HCEC 1CT (cell line): ENCODE measurements around the gene CRP.
"Not testable (repeated sequence)": the region's sequence is repeated elsewhere in the genome, so short reads cannot be mapped to it uniquely, and the experiment has no call there.

Source experiments
- DNase-seq: peaks from one replicate; pipeline ENCODE4 v3.0.0-alpha.2; 2017

CRP gene

GRCh38 chr1:159699246-159699645 is 15.1 kb downstream of the CRP start:
- no peak for DNase-seq

GRCh38 chr1:159687511-159687910 is 26.9 kb downstream of the CRP start:
- DNase-seq, result no peak

GRCh38 chr1:159686599-159687299 is 27.6 kb downstream of the CRP start:
- DNase-seq, result no peak

DNA sequence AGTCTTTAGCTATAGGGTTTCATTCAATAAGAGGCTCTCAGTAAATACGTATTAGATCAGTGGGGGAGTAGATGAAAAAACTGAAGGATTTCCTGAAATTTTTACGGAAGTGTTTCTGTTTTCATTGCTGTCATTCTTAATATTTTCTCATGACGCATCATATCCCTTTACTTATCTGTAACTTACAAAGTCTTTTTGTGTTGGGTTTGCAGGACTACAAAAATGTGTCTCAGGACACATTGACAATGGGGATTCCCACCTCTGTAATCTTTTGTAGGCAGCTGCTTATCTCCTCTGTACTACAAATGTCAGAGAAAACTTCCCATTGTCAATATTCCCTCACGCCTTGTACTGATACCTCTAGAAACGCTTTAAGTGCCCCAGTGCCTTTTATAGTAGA is 35.5 kb downstream of the CRP start:
- DNase-seq, result no peak

GRCh38 chr1:159675046-159675445 is 39.3 kb downstream of the CRP start:
- DNase-seq, result no peak

DNA sequence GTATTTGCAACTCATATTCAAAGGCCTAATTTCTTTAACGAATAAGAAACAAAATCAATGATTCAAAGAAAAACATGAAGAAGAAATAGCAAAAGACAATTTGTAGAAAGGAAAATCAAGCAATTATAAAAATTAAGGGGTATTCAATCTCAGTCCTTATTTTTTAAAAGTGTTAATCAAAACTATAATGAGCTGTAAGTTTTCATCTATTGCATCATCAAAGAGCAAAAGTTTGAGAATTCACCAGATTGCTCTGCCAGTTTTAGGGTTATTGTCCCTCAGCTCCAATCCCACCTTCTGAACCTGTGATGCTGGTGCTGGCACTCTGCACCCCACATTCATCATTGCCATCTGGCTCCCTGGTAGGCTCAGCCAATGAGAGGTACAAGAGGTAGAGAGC is 42.0 kb downstream of the CRP start:
- not testable (repeated sequence) for DNase-seq

- DNase-seq, result no peak
Observed at GRCh38 chr1:159669338-159669737, 45.1 kb downstream of the CRP start.

DNA sequence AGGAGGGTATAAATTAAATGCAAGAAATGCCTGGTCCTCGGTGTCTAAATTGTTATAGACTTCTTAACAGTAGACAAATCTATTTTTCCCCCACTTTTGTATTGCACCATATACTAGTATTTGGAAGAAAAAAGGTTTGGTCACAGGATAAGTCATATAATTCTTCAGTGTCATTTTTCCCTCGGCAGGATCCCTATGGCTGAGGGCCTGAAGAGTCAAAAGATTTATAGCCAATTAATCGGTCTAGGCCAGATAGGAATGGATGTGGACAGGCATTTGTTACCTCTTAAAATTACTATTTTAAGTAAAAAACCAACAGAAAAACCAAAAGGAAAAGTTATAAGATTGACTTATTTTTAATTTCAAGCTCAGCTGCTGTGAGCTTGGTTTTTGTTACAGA is 45.6 kb downstream of the CRP start:
- DNase-seq, result no peak

GRCh38 chr1:159664247-159664646 is 50.1 kb downstream of the CRP start:
- DNase-seq, result no peak

DNA sequence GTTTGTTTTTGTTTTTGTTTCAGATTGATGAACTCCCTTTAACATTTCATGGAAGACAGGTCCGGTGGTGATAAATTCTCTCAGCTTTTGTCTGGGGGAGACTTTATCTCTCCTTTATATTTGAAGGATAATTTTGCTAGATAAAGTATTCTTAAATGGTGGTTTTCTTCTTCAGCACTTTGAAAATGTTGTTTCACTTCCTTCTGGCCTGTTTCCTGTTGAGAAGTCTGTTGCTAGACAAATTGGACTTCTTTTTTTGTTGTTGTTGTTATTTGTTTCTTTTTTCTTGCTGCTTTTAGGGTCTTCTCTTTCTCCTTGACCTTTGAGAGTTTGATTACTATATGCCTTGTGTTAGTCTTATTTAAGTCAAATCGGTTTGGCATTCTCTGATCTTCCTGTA is 50.8 kb downstream of the CRP start:
- no peak for DNase-seq
